ENCODE data around the gene KAZN.

The KAZN gene

DNA sequence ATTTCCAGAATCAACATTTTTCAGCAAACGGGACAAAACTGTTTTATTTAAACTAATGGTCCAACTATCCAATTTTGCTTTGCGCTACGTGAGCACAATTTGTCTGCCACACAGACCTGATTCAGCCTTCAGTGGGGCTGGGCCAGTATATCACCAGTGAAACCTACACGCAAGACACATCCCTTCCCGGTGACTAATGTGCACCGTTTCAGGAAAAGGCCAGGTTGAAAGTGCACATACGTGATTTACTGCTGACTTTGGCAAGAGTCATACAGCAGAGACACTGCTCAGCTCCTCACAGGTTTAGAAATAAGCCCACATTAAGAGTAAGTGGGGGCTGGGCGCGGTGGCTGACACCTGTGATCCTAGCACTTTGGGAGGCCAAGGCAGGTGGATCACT lies 550.0 kb downstream of the KAZN start:
- no peak for DNase-seq (ENCODE audit: low read depth)
- TF ChIP-seq, protein P1, sequence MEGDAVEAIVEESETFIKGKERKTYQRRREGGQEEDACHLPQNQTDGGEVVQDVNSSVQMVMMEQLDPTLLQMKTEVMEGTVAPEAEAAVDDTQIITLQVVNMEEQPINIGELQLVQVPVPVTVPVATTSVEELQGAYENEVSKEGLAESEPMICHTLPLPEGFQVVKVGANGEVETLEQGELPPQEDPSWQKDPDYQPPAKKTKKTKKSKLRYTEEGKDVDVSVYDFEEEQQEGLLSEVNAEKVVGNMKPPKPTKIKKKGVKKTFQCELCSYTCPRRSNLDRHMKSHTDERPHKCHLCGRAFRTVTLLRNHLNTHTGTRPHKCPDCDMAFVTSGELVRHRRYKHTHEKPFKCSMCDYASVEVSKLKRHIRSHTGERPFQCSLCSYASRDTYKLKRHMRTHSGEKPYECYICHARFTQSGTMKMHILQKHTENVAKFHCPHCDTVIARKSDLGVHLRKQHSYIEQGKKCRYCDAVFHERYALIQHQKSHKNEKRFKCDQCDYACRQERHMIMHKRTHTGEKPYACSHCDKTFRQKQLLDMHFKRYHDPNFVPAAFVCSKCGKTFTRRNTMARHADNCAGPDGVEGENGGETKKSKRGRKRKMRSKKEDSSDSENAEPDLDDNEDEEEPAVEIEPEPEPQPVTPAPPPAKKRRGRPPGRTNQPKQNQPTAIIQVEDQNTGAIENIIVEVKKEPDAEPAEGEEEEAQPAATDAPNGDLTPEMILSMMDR (conservative IDR thresholded peaks at IDR 0.05; ENCODE audit: control insufficient read depth, insufficient read depth, low read depth, low read length): no peak

DNA sequence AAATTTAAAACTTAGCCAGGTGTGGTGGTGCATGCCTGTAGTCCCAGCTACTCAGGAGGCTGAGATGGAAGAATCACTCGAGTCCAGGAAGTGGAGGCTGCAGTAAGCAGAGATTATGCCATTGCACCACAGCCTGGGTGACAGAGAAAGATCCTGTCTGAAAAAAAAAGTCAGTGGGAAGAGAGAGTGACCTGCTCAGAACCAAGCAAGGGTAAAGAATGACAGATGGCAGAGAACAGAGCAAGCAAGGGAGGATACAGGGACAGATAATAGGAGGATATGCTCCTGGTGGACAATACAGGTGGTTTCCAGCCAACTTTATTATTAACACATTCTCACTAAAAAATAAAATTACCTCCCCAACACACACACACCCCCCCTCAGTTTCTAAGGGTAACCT lies 550.5 kb downstream of the KAZN start:
- no peak overlapping the region for H3K4me3 ChIP-seq (ENCODE audit: control insufficient read depth, low read depth, low read length)
- DNase-seq (ENCODE audit: low read depth): no peak
- TF ChIP-seq, protein P1 (conservative IDR thresholded peaks at IDR 0.05; ENCODE audit: control insufficient read depth, insufficient read depth, low read depth, low read length): no peak

More for the DNA sequence above, 550.0 kb downstream of the KAZN start:
- H3K4me3 ChIP-seq (ENCODE audit: control insufficient read depth, low read depth, low read length): no peak overlapping the region

DNA sequence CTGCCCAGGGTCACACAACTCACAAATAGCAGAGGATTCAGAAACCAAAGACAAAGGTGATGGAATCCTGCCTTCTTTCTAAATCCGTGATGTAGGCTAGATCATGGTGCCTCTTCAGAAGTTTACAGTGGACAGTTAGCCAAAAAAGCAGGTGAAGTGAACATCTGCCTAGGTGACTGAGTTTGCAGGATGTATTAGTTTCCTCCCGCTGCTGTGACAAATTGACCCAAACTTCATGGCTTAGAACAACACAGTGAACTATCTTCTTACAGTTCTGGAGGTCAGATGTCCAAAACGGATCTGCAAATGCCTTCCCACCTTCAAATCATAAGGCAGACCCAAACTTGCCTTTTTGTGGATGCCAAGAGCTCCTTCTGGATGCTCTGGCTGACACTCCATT lies 551.9 kb downstream of the KAZN start:
- no peak for DNase-seq (ENCODE audit: low read depth)
- H3K4me3 ChIP-seq (ENCODE audit: control insufficient read depth, low read depth, low read length): no peak overlapping the region
- TF ChIP-seq, protein P1 (conservative IDR thresholded peaks at IDR 0.05; ENCODE audit: control insufficient read depth, insufficient read depth, low read depth, low read length): no peak

DNA sequence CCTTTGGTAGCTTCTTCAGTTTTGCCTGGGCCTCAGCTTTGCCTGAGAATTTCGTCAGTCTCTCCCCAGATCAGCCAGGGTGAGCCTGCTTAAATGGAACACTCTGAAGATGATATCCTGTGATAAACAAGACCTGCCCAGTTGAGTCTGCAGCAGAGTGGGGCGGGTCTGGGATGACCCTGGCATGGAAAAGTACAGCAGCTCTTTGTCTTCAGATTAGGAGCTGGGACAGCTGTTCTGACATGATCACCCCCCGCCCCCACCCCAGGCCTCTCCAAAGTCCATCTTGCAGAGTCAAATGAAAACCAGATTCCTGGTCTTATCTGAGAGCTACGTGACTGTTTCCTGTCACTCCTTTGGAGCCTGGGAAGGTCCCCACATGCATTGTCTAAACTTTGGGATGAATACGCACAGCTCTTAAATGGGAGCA lies 552.9 kb downstream of the KAZN start:
- TF ChIP-seq, protein P1 (conservative IDR thresholded peaks at IDR 0.05; ENCODE audit: control insufficient read depth, insufficient read depth, low read depth, low read length): no peak
- H3K4me3 ChIP-seq (ENCODE audit: control insufficient read depth, low read depth, low read length): no peak overlapping the region
- no peak for DNase-seq (ENCODE audit: low read depth)

DNA sequence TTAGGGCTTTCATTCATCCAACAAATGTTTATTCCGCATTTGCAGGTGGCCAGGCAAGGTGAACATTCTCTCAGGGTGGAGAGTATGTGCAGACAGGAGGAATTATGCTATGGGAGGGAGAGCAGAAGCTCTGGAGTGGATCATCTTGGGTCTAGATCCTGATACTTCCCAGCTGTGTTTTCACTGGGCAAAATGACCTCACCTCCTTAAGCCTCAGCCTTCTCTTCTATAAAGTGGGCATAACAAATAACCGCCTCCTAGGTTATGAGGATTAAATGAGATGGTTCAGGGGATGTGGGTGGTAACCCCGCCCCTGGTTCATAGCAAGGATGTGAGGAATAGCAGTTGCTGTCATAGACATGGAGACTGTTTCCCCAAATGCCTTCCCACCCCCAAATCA lies 553.4 kb downstream of the KAZN start:
- TF ChIP-seq, protein P1 (conservative IDR thresholded peaks at IDR 0.05; ENCODE audit: control insufficient read depth, insufficient read depth, low read depth, low read length): no peak
- H3K4me3 ChIP-seq (ENCODE audit: control insufficient read depth, low read depth, low read length): no peak overlapping the region
- no peak for DNase-seq (ENCODE audit: low read depth)

DNA sequence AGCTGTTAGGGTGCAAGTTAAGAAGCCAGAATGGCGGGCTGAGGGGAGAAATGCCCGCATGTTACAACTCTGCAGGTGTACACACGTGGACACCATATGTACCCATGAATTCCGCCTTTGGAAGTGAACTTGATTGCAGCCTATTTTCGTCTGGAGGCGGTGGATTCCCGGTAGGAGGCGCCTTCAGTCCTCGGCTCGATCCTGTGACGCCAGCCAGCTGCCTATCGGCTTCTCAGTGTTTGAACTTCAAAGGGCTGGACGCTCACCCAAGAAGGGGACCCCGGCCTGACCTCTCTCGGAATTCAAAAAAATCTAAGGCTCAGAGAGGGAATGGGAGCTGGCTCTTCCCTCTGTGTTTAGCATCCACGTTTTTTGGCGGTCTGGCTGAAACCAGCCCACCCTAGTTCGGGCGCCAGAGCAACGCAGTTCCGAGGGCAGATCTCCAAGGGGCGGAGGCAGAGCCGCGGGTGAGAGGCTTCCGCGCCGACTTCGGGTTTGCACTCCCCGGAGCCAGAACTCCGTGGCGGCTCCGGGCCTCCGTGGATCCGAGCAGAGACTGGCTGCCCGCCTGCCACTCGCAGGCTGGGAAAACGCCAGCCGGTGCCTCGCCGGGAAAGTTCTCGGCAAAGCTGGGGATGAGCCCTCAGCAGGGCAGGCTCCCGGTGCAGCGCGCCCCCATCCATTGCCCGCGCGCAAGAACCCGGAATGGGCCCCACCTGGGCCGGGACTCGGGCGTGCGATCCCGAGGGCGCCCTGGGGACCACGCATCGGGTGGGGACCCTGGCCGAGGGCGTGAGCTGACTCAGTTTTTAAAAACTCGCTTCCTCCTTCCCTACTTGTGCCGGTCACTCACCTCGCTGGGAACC lies 554.1 kb downstream of the KAZN start:
- TF ChIP-seq, protein P1 (conservative IDR thresholded peaks at IDR 0.05; ENCODE audit: control insufficient read depth, insufficient read depth, low read depth, low read length): peak; percentile 76
- peak; percentile 90 for DNase-seq (ENCODE audit: low read depth)
- H3K4me3 ChIP-seq (ENCODE audit: control insufficient read depth, low read depth, low read length): peak overlapping the region; percentile 65

Measured in fibroblast of mammary gland (primary cell).